HepG2 (cell line): ENCODE measurements around the gene JUND. TPM values are rescaled to one million over a fixed set of nuclear protein-coding genes. Genes with fewer than 3 reads are reported as not detected.

Source experiments
- CBX2 ChIP-seq, 2 experiments: fragments of 200-600 bp in 1 of 2; sonication (generic); formaldehyde crosslinking in 1 of 2; IDR thresholded peaks; 2 replicates each; pipeline versions ENCODE4 v1.7.0 to v1.8.1; 2018 to 2022; ENCODE audit warnings: low read depth in 2 of 2, low read length in 1 of 2, mild to moderate bottlenecking in 1 of 2, missing genetic modification reagents in 1 of 2
- KIAA2018 ChIP-seq: sonication (generic); formaldehyde crosslinking; IDR thresholded peaks from 2 replicates; pipeline ENCODE4 v1.5.0; 2020; ENCODE audit warnings: mild to moderate bottlenecking, missing genetic modification reagents, borderline replicate concordance
- MAX ChIP-seq: IDR thresholded peaks from 2 replicates; pipeline ENCODE4 v1.6.1; 2012; ENCODE audit warnings: inconsistent platforms
- REL ChIP-seq: sonication (generic); formaldehyde crosslinking; conservative IDR thresholded peaks from 2 replicates; pipeline ENCODE4 v1.8.0; 2022; ENCODE audit warnings: mild to moderate bottlenecking, missing genetic modification reagents, moderate library complexity
- REXO4 ChIP-seq: sonication (generic); formaldehyde crosslinking; IDR thresholded peaks from 2 replicates; pipeline ENCODE4 v1.8.0; 2022; ENCODE audit warnings: missing genetic modification reagents, mild to moderate bottlenecking, borderline replicate concordance
- TAF1 ChIP-seq: sonication (generic); formaldehyde crosslinking; IDR thresholded peaks from 2 replicates; pipeline ENCODE4 v1.4.0; 2020; ENCODE audit warnings: missing genetic modification reagents
- THAP11 ChIP-seq: IDR thresholded peaks from 2 replicates; pipeline ENCODE4 v1.6.1; 2016; ENCODE audit warnings: missing biosample characterization, missing genetic modification reagents
- YEATS2 ChIP-seq: sonication (generic); formaldehyde crosslinking; IDR thresholded peaks from 2 replicates; pipeline ENCODE4 v1.4.0; 2020; ENCODE audit warnings: missing genetic modification reagents, borderline replicate concordance
- ZNF335 ChIP-seq: sonication (generic); formaldehyde crosslinking; IDR thresholded peaks from 2 replicates; pipeline ENCODE4 v1.4.0; 2020; ENCODE audit warnings: missing genetic modification reagents
- ZNF512B ChIP-seq: sonication (generic); formaldehyde crosslinking; IDR thresholded peaks from 2 replicates; pipeline ENCODE4 v1.5.1; 2020; ENCODE audit warnings: missing genetic modification reagents, mild to moderate bottlenecking, borderline replicate concordance
- ZNF543 ChIP-seq: sonication (generic); formaldehyde crosslinking; IDR thresholded peaks from 2 replicates; pipeline ENCODE4 v1.4.0; 2020; ENCODE audit warnings: mild to moderate bottlenecking, missing genetic modification reagents
- ZNF615 ChIP-seq: sonication (generic); formaldehyde crosslinking; IDR thresholded peaks from 2 replicates; pipeline ENCODE4 v1.5.0; 2020; ENCODE audit warnings: mild to moderate bottlenecking, missing genetic modification reagents, borderline replicate concordance
- ZNF777 ChIP-seq: sonication (generic); formaldehyde crosslinking; IDR thresholded peaks from 2 replicates; pipeline ENCODE4 v1.4.0; 2020; ENCODE audit warnings: missing genetic modification reagents
- polyA plus RNA-seq, 8 experiments: library from polyadenylated mRNA; depleted of rRNA in 3 of 8; stranded (reverse) in 7 of 8; unstranded in 1 of 8; fragments of >200 nt; fragmentation: Illumina TruSeq in 4 of 8; extraction: Trizol in 4 of 8; gene quantifications; 2 replicates each; pipeline versions ENCODE4 v1.2.1 to v1.2.3, GENCODE V29; 2011 to 2016; ENCODE audit warnings: low read depth in 4 of 8, missing spikeins in 1 of 8, mixed read lengths in 1 of 8; ENCODE audit not compliant: insufficient read depth in 1 of 8
- total RNA-seq, 5 experiments: library from RNA; depleted of rRNA; stranded (reverse); fragments of >200 nt; fragmentation: Illumina TruSeq; extraction: Trizol; gene quantifications; 2 replicates each; pipeline ENCODE4 v1.2.3, GENCODE V29; 2016; ENCODE audit warnings: low read depth in 1 of 5

Gene JUND
- total and polyA plus RNA-seq, 2 of the 13 experiments (the other 11 are each of a cell fraction or from before 2014, with no cell fraction given): 41.2 to 59.8 TPM

GRCh38 chr19:18322759-18323460, 41.5 kb upstream of the JUND start, which contains the start of gene LSM4 (continued):
- TF ChIP-seq REXO4 (CRISPR knock-in tag) (0 out of 2 replicates have a peak, but pooled peaks have one; percentile 53), KIAA2018 (CRISPR knock-in tag) (no peak), TAF1 (CRISPR knock-in tag) (peak; percentile 85), THAP11 (CRISPR knock-in tag) (peak; percentile 90), CBX2 (IDR thresholded peaks at IDR 0.05; ENCODE audit: low read depth, low read length) (no peak), CBX2 (CRISPR knock-in tag; IDR thresholded peaks at IDR 0.05; ENCODE audit: low read depth) (no peak), ZNF777 (CRISPR knock-in tag) (peak; percentile 56; the same call in 1 of the 2 replicates), YEATS2 (peak; percentile 80; the same call in 1 of the 2 replicates), ZNF615 (CRISPR knock-in tag) (no peak), MAX (peak; percentile 81; the same call in 1 of the 2 replicates), ZNF335 (CRISPR knock-in tag) (no peak; the same call in 1 of the 2 replicates), ZNF543 (CRISPR knock-in tag) (peak; percentile 48; the same call in 1 of the 2 replicates), REL (peak; percentile 83), ZNF512B (CRISPR knock-in tag) (no peak)
